ENCODE data around the gene RAI2.

RAI2 gene

GRCh38 chrX:17778997-17779396 is 82.1 kb downstream of the RAI2 start:
- TF ChIP-seq CTCF (IDR thresholded peaks at IDR 0.05; ENCODE audit: low read length, missing control alignments): no peak

GRCh38 chrX:17774053-17774452 is 87.0 kb downstream of the RAI2 start:
- no peak for TF ChIP-seq CTCF (IDR thresholded peaks at IDR 0.05; ENCODE audit: low read length, missing control alignments)
- H3K4me3 ChIP-seq (replicated peaks; ENCODE audit: low read depth, low read length): no peak overlapping the region
- DNase-seq (ENCODE audit: low read depth): no peak

More at GRCh38 chrX:17778997-17779396, 82.1 kb downstream of the RAI2 start:
- DNase-seq (ENCODE audit: low read depth): no peak
- H3K4me3 ChIP-seq (replicated peaks; ENCODE audit: low read depth, low read length): no peak overlapping the region

- no peak for DNase-seq (ENCODE audit: low read depth)
Observed at GRCh38 chrX:17773221-17773876, 87.7 kb downstream of the RAI2 start.

GRCh38 chrX:17769701-17770269 is 91.3 kb downstream of the RAI2 start:
- TF ChIP-seq CTCF (IDR thresholded peaks at IDR 0.05; ENCODE audit: low read length, missing control alignments): no peak
- H3K4me3 ChIP-seq (replicated peaks; ENCODE audit: low read depth, low read length): no peak overlapping the region
- no peak for DNase-seq (ENCODE audit: low read depth)

More at GRCh38 chrX:17773221-17773876, 87.7 kb downstream of the RAI2 start:
- H3K4me3 ChIP-seq (replicated peaks; ENCODE audit: low read depth, low read length): no peak overlapping the region
- no peak for TF ChIP-seq CTCF (IDR thresholded peaks at IDR 0.05; ENCODE audit: low read length, missing control alignments)

- no peak for DNase-seq (ENCODE audit: low read depth)
- no peak for TF ChIP-seq CTCF (IDR thresholded peaks at IDR 0.05; ENCODE audit: low read length, missing control alignments)
Observed at GRCh38 chrX:17768997-17769396, 92.1 kb downstream of the RAI2 start.

GRCh38 chrX:17767734-17768133 is 93.4 kb downstream of the RAI2 start:
- H3K4me3 ChIP-seq (replicated peaks; ENCODE audit: low read depth, low read length): no peak overlapping the region
- TF ChIP-seq CTCF (IDR thresholded peaks at IDR 0.05; ENCODE audit: low read length, missing control alignments): no peak
- DNase-seq (ENCODE audit: low read depth): no peak

More at GRCh38 chrX:17768997-17769396, 92.1 kb downstream of the RAI2 start:
- H3K4me3 ChIP-seq (replicated peaks; ENCODE audit: low read depth, low read length): no peak overlapping the region

- TF ChIP-seq CTCF (IDR thresholded peaks at IDR 0.05; ENCODE audit: low read length, missing control alignments): no peak
- no peak overlapping the region for H3K4me3 ChIP-seq (replicated peaks; ENCODE audit: low read depth, low read length)
- no peak for DNase-seq (ENCODE audit: low read depth)
Observed at GRCh38 chrX:17759990-17760389, 101.1 kb downstream of the RAI2 start.
